Suppressor macrophage treated with lipopolysaccharide for 1 hour (primary cell): Measurements from ENCODE around the gene IGF2.

Experiments used
- DNase-seq, 3 donors: peaks; one replicate each; pipeline ENCODE4 v3.0.0-alpha.2; 2020 to 2022

Gene IGF2

GRCh38 chr11:2090172-2091111 lies 48.7 kb downstream of the IGF2 start:
- DNase-seq: no peak

- peak; percentile 67 to 73 (median 70) for DNase-seq
These were observed 49.5 kb downstream of the IGF2 start for GRCh38 chr11:2089536-2090165.

- peak in 2 of 3 donors; percentile 9 to 12 for DNase-seq
These were observed 50.2 kb downstream of the IGF2 start for GRCh38 chr11:2088746-2089535.

- DNase-seq: no peak
These were observed 50.9 kb downstream of the IGF2 start for GRCh38 chr11:2088284-2088683.

- DNase-seq: no peak
These were observed 52.7 kb downstream of the IGF2 start for GRCh38 chr11:2086239-2087040.

GRCh38 chr11:2085251-2086066 lies 53.7 kb downstream of the IGF2 start:
- no peak for DNase-seq

- DNase-seq: no peak
These were observed 54.5 kb downstream of the IGF2 start for GRCh38 chr11:2084721-2085120.
